COLO668 (cell line): ENCODE data around the gene C11orf97.

Source experiments
- DNase-seq: peaks from one replicate; lab custom pipeline; 2025; ENCODE audit not compliant: unreplicated experiment; lab: John Stamatoyannopoulos, UW

The C11orf97 gene

GRCh38 chr11:94524341-94524740 is 12.1 kb downstream of the C11orf97 start:
- no peak for DNase-seq

DNA sequence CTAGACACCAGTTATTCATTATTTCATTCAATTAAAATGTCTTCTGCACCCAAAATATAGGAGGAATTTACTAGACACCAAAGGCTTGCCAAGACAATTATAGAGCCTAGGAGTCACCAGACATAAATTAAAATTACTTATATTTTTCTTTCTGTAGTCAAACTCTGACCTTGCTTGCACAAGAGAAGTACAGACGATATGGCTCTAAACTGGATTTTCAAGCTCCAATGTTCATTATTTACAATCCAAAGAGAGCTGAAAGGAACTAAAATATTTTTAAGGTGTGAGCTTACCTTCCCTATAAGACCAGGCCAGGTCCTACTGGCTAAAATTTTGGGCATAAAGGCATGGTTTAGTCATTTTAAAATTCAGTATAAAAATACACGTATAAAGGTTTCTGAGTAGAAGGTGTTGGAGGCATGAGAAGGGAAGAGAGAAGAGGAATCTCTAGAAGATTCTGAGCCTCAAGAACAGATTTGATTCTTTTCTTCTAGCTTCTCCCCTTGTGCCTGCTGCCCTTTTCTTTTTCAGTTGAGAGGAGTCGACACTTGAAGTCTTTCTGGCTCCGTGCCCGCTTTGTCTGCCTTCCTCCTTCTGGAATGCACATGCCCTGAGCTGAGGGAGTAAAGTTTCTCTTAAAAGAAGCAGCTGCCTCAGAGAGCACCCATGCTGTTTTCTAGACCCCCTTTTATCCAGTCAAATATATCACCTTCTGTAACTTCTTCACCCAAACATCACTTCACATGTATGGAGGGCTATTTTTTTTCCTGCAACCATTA is 13.5 kb downstream of the C11orf97 start:
- no peak for DNase-seq

DNA sequence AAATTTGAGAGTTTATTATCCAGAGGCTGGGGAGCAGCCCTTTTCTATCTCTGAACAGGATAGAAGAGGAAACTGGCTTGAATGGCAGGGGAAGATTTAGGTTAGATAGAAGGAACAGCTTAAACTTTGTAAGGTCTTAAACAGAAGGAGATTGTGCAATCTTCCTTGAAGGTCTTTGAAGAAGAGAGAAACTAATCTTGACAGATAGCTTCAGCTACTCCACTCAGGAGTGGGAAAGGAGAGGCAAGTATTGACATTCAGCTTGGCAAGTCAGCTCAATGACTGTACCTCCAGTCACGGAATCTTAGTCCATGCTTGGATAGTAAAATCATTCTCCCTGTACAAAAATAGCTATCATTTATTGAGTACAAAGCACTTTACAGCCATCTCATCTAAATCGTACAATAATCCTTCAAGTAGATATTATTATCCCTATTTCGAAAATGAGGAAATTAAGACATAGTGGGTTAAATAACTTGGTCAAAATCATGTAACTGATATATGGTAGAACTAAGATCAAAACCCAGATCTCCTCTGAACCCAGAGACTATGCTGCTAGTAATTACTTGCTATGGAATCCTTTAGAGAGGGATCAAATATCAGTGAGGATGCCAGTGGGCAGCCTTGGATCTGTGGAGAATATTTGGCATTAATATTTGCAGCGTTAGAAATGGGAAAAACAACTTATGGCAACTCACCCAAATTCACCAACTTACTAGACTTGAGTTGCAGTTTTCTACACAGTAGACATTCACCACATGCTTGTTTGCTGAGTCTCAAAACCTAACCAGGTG is 14.6 kb downstream of the C11orf97 start:
- no peak for DNase-seq

DNA sequence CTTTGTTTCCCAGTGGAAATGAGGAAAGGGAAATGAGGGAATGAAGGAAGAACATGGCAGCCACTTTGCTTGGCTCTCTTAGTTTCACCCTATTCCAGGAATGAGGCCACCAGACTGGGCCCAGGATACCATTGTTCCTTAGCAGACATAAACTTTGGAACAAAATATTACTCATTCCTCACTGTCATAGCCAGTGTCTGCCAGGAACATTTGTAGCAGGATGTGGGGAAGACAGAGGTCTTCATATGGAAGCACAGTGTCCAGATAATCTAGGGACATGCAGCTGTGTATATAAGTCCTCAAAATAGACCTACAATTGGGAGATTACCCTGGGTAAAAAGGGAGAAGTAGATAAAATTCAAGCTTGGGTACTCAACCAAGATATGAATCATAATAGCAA is 16.3 kb downstream of the C11orf97 start:
- no peak for DNase-seq

- DNase-seq = no peak
Observed at GRCh38 chr11:94532211-94532610, 19.9 kb downstream of the C11orf97 start.

GRCh38 chr11:94533206-94533605 is 20.9 kb downstream of the C11orf97 start:
- DNase-seq = no peak

DNA sequence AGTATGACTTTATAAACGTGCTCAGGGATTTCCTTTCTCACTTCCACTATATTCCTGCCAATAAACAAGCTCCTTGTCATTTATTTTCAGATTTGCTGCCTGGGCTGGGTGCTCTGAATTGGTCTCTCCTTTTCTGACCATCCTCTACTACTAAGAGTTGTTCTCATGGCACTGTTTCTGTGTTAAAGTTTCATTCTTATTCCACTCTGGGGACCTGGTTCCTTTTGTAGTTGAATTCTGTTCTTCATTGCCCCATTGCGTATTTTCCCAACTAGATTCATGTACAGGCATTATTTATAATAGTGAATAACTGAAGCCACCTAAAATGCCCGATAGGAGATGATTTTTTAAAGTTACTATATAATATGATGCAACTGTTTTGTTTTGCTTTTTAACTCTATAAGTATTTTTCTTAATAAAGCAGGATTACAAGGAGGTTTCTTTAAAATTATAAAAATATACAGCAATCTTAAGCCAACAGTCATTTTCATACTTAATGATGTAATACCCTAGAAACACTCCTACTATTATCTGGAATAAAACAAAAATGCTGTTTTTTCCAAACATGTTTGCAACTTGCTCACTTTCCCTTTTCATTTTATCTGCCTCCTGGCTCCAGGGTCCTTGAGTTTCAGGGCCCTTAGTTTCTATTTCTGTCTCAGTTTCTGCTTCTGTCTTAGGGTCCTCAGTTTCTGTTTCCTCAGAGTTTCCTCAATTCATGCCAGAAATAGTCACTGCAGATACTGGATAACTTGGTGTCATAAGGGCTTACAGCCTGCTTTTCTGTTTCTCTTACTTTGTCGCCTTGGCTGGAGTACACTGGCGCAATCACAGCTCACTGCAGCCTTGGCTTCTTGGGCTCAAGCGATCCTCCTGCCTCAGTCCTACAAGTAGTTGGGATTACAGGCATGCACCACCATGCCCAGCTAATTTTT is 21.7 kb downstream of the C11orf97 start:
- no peak for DNase-seq

GRCh38 chr11:94536386-94536785 is 24.1 kb downstream of the C11orf97 start:
- DNase-seq = no peak

DNA sequence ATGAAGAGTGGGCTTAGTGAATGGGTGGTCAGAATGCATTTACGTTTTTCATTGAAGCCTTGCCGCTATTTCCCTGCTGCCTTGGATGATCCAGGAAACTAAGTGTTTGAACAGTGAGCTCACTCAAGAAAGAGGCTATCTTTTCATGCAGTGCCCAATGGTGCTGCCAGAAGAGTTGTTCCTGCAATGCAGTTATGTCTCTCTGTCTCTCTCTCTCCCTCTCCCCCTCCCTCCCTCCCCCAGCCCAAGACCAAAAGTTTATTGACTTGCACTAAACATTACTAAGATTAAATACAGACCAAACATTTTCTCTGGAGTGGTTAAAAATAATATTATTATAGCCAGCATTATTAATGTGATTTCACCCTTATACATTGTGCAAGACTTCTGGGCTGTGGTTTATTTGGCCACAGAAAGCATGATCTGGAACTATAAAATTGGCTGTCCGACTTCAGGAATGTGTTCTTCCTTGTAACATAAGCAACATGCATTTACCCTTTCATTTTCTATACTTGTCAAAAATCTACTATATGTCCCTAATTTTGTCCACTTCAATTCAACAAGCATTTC is 24.9 kb downstream of the C11orf97 start:
- no peak for DNase-seq

DNA sequence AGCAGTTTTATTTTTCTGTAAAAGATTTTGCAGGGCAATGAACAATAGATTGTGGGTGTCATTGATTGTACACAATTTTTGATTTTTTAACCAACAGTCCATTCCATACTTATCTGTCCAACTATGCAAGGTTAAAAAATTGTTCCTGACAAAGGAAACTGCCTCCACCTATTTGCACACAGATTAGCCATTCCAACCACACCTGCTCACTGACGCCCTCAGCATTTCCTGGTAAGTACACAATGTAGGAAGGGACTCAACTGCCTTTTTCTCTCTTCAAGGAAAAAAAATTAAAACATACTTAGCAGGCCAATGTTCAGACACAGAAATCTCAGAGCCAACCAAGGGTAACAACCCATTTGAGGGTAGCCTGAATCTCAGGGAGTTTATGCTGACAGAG is 27.2 kb downstream of the C11orf97 start:
- peak; percentile 14 for DNase-seq

DNA sequence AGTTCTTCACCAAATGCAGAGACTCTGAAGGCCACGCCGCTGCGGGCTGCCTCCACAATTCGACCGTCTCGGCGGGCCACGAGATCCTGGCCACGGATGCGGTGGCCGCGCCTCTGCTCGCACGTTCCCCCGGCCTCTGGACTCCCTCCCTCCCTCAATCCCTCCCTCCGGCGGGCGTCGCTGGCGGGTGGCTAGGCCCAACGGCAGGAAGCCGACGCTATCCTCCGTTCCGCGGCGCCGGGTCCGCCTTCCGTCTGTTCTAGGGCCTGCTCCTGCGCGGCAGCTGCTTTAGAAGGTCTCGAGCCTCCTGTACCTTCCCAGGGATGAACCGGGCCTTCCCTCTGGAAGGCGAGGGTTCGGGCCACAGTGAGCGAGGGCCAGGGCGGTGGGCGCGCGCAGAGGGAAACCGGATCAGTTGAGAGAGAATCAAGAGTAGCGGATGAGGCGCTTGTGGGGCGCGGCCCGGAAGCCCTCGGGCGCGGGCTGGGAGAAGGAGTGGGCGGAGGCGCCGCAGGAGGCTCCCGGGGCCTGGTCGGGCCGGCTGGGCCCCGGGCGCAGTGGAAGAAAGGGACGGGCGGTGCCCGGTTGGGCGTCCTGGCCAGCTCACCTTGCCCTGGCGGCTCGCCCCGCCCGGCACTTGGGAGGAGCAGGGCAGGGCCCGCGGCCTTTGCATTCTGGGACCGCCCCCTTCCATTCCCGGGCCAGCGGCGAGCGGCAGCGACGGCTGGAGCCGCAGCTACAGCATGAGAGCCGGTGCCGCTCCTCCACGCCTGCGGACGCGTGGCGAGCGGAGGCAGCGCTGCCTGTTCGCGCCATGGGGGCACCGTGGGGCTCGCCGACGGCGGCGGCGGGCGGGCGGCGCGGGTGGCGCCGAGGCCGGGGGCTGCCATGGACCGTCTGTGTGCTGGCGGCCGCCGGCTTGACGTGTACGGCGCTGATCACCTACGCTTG is 31.7 kb downstream of the C11orf97 start, which contains the start of gene FUT4:
Gene FUT4 (plus strand): TSS at position 227 of the 951 bp plus-strand sequence. CDS start 213 bp downstream, at position 440.
- peak; percentile 91 for DNase-seq

- DNase-seq = peak; percentile 62
Observed at GRCh38 chr11:94544646-94545263, 32.5 kb downstream of the C11orf97 start.

DNA sequence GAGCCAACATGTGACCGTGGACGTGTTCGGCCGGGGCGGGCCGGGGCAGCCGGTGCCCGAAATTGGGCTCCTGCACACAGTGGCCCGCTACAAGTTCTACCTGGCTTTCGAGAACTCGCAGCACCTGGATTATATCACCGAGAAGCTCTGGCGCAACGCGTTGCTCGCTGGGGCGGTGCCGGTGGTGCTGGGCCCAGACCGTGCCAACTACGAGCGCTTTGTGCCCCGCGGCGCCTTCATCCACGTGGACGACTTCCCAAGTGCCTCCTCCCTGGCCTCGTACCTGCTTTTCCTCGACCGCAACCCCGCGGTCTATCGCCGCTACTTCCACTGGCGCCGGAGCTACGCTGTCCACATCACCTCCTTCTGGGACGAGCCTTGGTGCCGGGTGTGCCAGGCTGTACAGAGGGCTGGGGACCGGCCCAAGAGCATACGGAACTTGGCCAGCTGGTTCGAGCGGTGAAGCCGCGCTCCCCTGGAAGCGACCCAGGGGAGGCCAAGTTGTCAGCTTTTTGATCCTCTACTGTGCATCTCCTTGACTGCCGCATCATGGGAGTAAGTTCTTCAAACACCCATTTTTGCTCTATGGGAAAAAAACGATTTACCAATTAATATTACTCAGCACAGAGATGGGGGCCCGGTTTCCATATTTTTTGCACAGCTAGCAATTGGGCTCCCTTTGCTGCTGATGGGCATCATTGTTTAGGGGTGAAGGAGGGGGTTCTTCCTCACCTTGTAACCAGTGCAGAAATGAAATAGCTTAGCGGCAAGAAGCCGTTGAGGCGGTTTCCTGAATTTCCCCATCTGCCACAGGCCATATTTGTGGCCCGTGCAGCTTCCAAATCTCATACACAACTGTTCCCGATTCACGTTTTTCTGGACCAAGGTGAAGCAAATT is 33.3 kb downstream of the C11orf97 start:
- DNase-seq = no peak

GRCh38 chr11:94546162-94546470 is 33.9 kb downstream of the C11orf97 start:
- DNase-seq = no peak

- DNase-seq = peak; percentile 5
Observed at GRCh38 chr11:94546886-94547285, 34.6 kb downstream of the C11orf97 start.

- no peak for DNase-seq
Observed at GRCh38 chr11:94549146-94549545, 36.9 kb downstream of the C11orf97 start.

- DNase-seq = no peak
Observed at GRCh38 chr11:94550513-94550912, 38.3 kb downstream of the C11orf97 start.

GRCh38 chr11:94553938-94554337 is 41.7 kb downstream of the C11orf97 start:
- no peak for DNase-seq
